DMS153 (cell line): Measurements from ENCODE around the gene ADGRG2.
A peak's percentile ranks its signal among the peaks of the same experiment; 100 is the strongest.
"Not testable (repeated sequence)": the region's sequence is repeated elsewhere in the genome, so short reads cannot be mapped to it uniquely, and the experiment has no call there.

Experiments used
- DNase-seq: peaks from one replicate; lab custom pipeline; 2025; lab: John Stamatoyannopoulos, UW

ADGRG2 gene

GRCh38 chrX:18997916-18998315 is 124.4 kb downstream of the ADGRG2 start:
- DNase-seq: no peak

- no peak for DNase-seq
Measured at GRCh38 chrX:18996536-18996935, 125.7 kb downstream of the ADGRG2 start.

GRCh38 chrX:18995221-18995620 is 127.0 kb downstream of the ADGRG2 start:
- no peak for DNase-seq

GRCh38 chrX:18994713-18995112 is 127.6 kb downstream of the ADGRG2 start:
- DNase-seq: no peak

GRCh38 chrX:18992829-18993228 is 129.4 kb downstream of the ADGRG2 start:
- DNase-seq: no peak

GRCh38 chrX:18985186-18985435 is 137.2 kb downstream of the ADGRG2 start:
- DNase-seq: no peak

GRCh38 chrX:18984381-18985185 is 137.7 kb downstream of the ADGRG2 start:
- DNase-seq: peak; percentile 51

- DNase-seq: no peak
Measured at GRCh38 chrX:18983666-18984380, 138.4 kb downstream of the ADGRG2 start, which contains the start of gene PHKA2. TSS of gene PHKA2 (minus strand) at chrX:18984114. CDS start at chrX:18983932, 182 bp downstream.

- no peak for DNase-seq
Measured at GRCh38 chrX:18981124-18981807, 141.0 kb downstream of the ADGRG2 start.

- DNase-seq: not testable (repeated sequence)
Measured at GRCh38 chrX:18980262-18980661, 142.0 kb downstream of the ADGRG2 start.

GRCh38 chrX:18974993-18975392 is 147.3 kb downstream of the ADGRG2 start:
- DNase-seq: no peak

GRCh38 chrX:18973527-18974192 is 148.6 kb downstream of the ADGRG2 start:
- DNase-seq: no peak

- no peak for DNase-seq
Measured at GRCh38 chrX:18971506-18971905, 150.8 kb downstream of the ADGRG2 start.

- no peak for DNase-seq
Measured at GRCh38 chrX:18970465-18970864, 151.8 kb downstream of the ADGRG2 start.

- DNase-seq: no peak
Measured at GRCh38 chrX:18966624-18967023, 155.6 kb downstream of the ADGRG2 start.

GRCh38 chrX:18964901-18965300 is 157.4 kb downstream of the ADGRG2 start:
- DNase-seq: no peak

GRCh38 chrX:18964026-18964425 is 158.2 kb downstream of the ADGRG2 start:
- no peak for DNase-seq

- no peak for DNase-seq
Measured at GRCh38 chrX:18962329-18962728, 159.9 kb downstream of the ADGRG2 start.

GRCh38 chrX:18961686-18962085 is 160.6 kb downstream of the ADGRG2 start:
- DNase-seq: no peak

GRCh38 chrX:18956303-18957032 is 165.8 kb downstream of the ADGRG2 start:
- DNase-seq: no peak

- DNase-seq: no peak
Measured at GRCh38 chrX:18955676-18956075, 166.6 kb downstream of the ADGRG2 start.

- no peak for DNase-seq
Measured at GRCh38 chrX:18951032-18951431, 171.2 kb downstream of the ADGRG2 start.
